Right lobe of liver (tissue), 6 donors: ENCODE data around the gene SPATA31A1. TPM values are rescaled to one million over a fixed set of nuclear protein-coding genes. Genes with fewer than 3 reads are reported as not detected.
"Not testable (repeated sequence)": the region's sequence is repeated elsewhere in the genome, so short reads cannot be mapped to it uniquely, and the experiment has no call there.

Experiments used
- ATAC-seq, 4 donors: fragments of 200-7000 bp; cut with Tn5 transposase; one replicate each; pipeline ENCODE4 v1.9.1; 2020; ENCODE audit warnings: mild to moderate bottlenecking in 4 of 4, moderate library complexity in 4 of 4
- DNase-seq, 3 donors: peaks; one replicate each; pipeline ENCODE4 v3.0.0-alpha.2; 2020
- H3K27ac ChIP-seq, 3 donors: fragments of 200-600 bp; one replicate each; pipeline ENCODE4 v1.8.0; 2022
- H3K27me3 ChIP-seq, 2 donors: fragments of 200-600 bp; one replicate each; pipeline ENCODE4 v1.8.0; 2022
- H3K36me3 ChIP-seq, 4 donors: fragments of 200-600 bp; sonication (generic) in 1 of 4; one replicate each; pipeline versions ENCODE4 v1.5.1 to v1.8.0; 2017 to 2022; ENCODE audit warnings: control low read depth in 1 of 4
- H3K4me1 ChIP-seq, 4 donors: fragments of 200-600 bp; sonication (generic) in 1 of 4; one replicate each; pipeline versions ENCODE4 v1.5.1 to v1.8.0; 2017 to 2022; ENCODE audit warnings: control low read depth in 1 of 4
- H3K4me3 ChIP-seq, 3 donors: fragments of 200-600 bp; one replicate each; pipeline ENCODE4 v1.8.0; 2022
- H3K9me3 ChIP-seq, 4 donors: fragments of 200-600 bp; sonication (generic) in 1 of 4; one replicate each; pipeline versions ENCODE4 v1.5.1 to v1.8.0; 2017 to 2022; ENCODE audit warnings: control low read depth in 1 of 4
- WGBS: methylation state at CpG from one replicate; pipeline ENCODE4 v1.1.6; 2018; ENCODE audit warnings: low coverage, low lambda C conversion rate; ENCODE audit not compliant: insufficient coverage; ENCODE audit errors: missing lambda C conversion rate; 5-methylcytosine and 5-hydroxymethylcytosine counted together
- intact Hi-C, 2 donors: fragments of 100-400 bp; cut with DNase I; formaldehyde crosslinking; loops; one replicate each; pipeline versions ENCODE4 v1.11.2 to v1.14.1; 2022
- long read RNA-seq: library from polyadenylated mRNA; unstranded; transcript quantifications from one replicate; pipeline ENCODE4 v2.0.0, GENCODE V29; 2019
- total RNA-seq, 6 experiments: library from RNA; depleted of rRNA in 2 of 6; stranded (reverse); fragments of >200 nt in 2 of 6; fragmentation: NEBNext Ultra II Directional in 3 of 6; extraction: Animal tissue kit (Norgen Biotek cat#: 25700) in 3 of 6; gene quantifications; one replicate each; pipeline versions ENCODE4 v1.1.0 to v1.2.4, GENCODE V29; 2016 to 2023
- donor health status: DM: no; HTN: yes; CAD: no.
- donor health status: DM: no; HTN: no; CAD: no.
- donor health status: DM: no; HTN: no; CAD: no.
- donor health status: DM: no; HTN: yes; CAD: no.
- donor health status: DM: no; HTN: yes; CAD: no.

Gene SPATA31A1
- not detected for total RNA-seq
- long read RNA-seq = 0 reads

DNA sequence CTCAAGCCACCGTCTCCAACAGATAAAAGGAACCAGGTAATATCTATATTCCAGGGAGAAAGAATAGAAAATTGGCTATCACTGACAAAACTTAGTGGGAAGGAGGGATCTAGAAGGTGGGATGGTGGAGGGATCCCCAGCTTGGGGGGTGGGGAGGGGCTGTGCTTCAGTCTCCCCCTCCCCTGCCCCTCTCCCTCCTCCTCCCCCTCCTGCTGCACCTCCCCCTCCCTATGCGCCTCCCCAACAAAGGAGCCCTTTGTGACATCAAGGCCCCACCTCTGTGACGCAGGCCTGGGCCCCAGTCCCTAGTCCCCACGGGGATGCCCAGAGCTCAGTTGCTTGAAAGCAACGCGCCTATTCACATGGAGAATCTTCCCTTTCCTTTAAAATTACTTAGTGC lies at the start of gene SPATA31A1:
Gene SPATA31A1 (plus strand): TSS at position 301 of the 400 bp plus-strand sequence. CDS start 62 bp downstream, at position 363.
- H3K9me3 ChIP-seq, intact Hi-C loops, H3K27me3 ChIP-seq, ATAC-seq, H3K4me3 ChIP-seq, H3K27ac ChIP-seq, DNase-seq, H3K36me3 ChIP-seq, H3K4me1 ChIP-seq: not testable (repeated sequence)
- WGBS = 20% methylated on average over 1 of the region's 6 CpGs

DNA sequence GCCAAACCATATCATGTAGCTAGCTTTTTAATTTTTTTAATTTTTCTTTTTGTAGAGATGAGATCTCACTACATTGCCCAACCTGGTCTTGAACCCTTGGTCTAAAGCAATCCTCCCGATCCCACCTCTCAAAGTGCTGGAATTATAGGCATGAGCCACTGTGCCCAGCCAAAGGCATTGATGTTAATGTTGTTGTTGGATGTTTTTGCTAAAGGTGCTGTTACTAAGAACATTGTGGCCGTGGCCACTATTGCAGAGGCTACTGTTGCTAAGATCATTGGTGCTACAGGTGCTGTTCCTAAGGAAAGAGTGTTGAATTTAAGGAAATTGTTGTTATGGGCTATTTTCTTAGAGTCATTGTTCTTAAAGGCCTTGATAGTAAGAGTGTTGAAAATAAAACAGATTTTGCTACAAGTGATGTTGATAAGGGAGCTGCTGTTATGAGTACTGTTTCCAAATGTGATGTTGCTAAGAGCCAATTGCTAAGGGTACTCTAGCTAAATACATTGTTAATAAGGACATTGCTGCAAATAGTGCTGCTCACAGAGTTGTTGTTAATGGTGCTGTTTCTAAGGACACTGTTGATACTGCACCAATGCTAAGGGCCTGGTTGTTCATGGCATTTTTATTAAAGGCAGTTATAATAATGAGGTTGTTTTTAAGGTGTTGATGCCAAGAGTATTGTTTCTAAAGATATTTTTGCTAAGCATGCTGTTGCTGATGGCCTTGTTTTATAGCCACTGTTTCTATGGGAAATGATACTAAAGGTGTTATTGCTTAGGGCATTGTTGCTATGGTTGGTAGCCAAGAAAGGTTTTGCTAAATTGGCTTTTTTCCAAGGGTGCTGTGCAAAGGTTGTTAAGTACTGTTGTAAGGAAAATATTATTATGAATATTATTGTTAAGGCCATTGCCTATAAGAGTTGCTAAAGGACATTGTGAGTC lies 52.1 kb downstream of the SPATA31A1 start:
- intact Hi-C loops, H3K27ac ChIP-seq, H3K4me3 ChIP-seq, DNase-seq, H3K4me1 ChIP-seq, H3K9me3 ChIP-seq, H3K27me3 ChIP-seq, H3K36me3 ChIP-seq, ATAC-seq: not testable (repeated sequence)
- 50% methylated on average over 1 of the region's 2 CpGs for WGBS

DNA sequence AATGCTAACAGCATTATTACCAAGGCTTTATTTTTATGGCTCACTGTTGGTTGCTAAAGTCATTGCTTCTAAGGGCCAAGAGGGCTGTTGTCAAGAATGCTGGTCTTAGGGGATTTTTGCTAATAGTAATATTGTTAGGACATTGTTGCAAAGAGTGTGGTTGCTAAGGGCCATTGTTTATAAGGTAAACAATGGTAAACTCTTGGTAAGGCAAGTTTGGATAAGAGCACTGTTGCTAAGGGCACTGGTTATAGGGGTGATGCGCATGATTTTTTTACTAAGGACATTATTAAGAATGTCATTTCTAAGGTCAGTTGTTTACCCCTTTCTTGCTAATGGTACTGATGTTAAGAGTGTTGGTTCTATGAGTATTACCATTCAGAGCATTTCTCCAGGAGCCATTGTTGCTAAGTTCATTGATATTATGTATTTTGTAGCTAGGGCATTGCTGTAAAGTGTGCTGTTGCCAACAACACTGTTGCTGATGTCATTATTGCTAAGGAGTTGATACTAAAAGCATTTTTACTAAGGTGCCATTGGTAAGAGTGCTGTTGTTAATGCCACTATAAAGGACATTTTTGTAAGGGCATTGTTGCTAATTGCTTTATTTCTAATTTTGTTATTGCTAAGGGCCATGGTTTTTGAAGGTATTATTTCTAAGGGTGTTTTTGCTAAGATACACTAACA lies 55.9 kb downstream of the SPATA31A1 start:
- H3K27ac ChIP-seq, H3K36me3 ChIP-seq, H3K4me1 ChIP-seq, H3K9me3 ChIP-seq, H3K4me3 ChIP-seq, intact Hi-C loops, DNase-seq, H3K27me3 ChIP-seq, ATAC-seq: not testable (repeated sequence)
- WGBS = no CpG with 5 or more reads among the region's 1 CpG

Other genes starting within 250 kb of the SPATA31A1 start
- gene CNTNAP3, start 67.5 kb upstream of the SPATA31A1 start, total RNA-seq = 1 to 10 TPM in 5 of 6 experiments, under 1 TPM in 1; 0.99 to 2.3 (median 1.8) TPM